IMR-90 (cell line): ENCODE data around the gene HRH3. TPM values are rescaled to one million over a fixed set of nuclear protein-coding genes. Genes with fewer than 3 reads are reported as not detected.

ENCODE experiments used
- ATAC-seq: fragments of 200-7000 bp; cut with Tn5 transposase; 2 replicates; pipeline ENCODE4 v1.9.1; 2020; ENCODE audit warnings: low read depth, mild to moderate bottlenecking, moderate library complexity
- BruUV-seq: library from RNA; stranded (reverse); fragments of 400-500 nt; replicated peaks from 2 replicates; lab custom pipeline; 2021; lab: Mats Ljungman, UMichigan
- CTCF ChIA-PET: fragments of 300-600 bp; formaldehyde crosslinking; extraction: SDS; loops from one replicate; lab custom pipeline; 2021; ENCODE audit warnings: antibody characterized with exemption; lab: Yijun Ruan, JAX
- POLR2A ChIA-PET: fragments of 300-600 bp; sonication (Branson Sonifier 250); formaldehyde crosslinking; loops from one replicate; lab custom pipeline; 2022; ENCODE audit warnings: antibody characterized with exemption; ENCODE audit not compliant: unreplicated experiment; lab: Charles Lee
- DNase-seq: peaks from one replicate; pipeline ENCODE4 v3.0.0; 2013
- H2AFZ ChIP-seq: replicated peaks from 2 replicates; pipeline ENCODE3; 2013; ENCODE audit warnings: low read length, mild to moderate bottlenecking; ENCODE audit not compliant: poor library complexity
- H2AK5ac ChIP-seq: 2 replicates; pipeline ENCODE4 v1.6.1; 2013; ENCODE audit warnings: low read depth, low read length, inconsistent platforms
- H2AK9ac ChIP-seq: replicated peaks from 2 replicates; pipeline ENCODE3; 2013; ENCODE audit warnings: mild to moderate bottlenecking, low read depth, low read length, moderate library complexity; ENCODE audit not compliant: poor library complexity
- H2BK120ac ChIP-seq: 2 replicates; pipeline ENCODE4 v1.6.1; 2013; ENCODE audit warnings: low read depth, low read length, inconsistent platforms
- H2BK15ac ChIP-seq: 3 replicates; pipeline ENCODE4 v1.6.1; 2013; ENCODE audit warnings: low read depth, low read length, inconsistent platforms
- H2BK20ac ChIP-seq: 2 replicates; pipeline ENCODE4 v1.6.1; 2013; ENCODE audit warnings: low read depth, mild to moderate bottlenecking, inconsistent platforms, low read length, moderate library complexity
- H2BK5ac ChIP-seq: 2 replicates; pipeline ENCODE4 v1.6.1; 2013; ENCODE audit warnings: mild to moderate bottlenecking, low read depth, low read length, inconsistent platforms; ENCODE audit not compliant: poor library complexity, severe bottlenecking
- H3K14ac ChIP-seq: replicated peaks from 2 replicates; pipeline ENCODE4 v1.6.1; 2013; ENCODE audit warnings: low read depth, low read length, inconsistent platforms
- H3K18ac ChIP-seq: 2 replicates; pipeline ENCODE4 v1.6.1; 2013; ENCODE audit warnings: low read depth, low read length, control low read depth
- H3K23ac ChIP-seq: 2 replicates; pipeline ENCODE4 v1.6.1; 2013; ENCODE audit warnings: low read depth, low read length, inconsistent platforms
- H3K27ac ChIP-seq: 2 replicates; pipeline ENCODE4 v1.5.1; 2013; ENCODE audit warnings: mild to moderate bottlenecking, control low read depth, low read length; ENCODE audit not compliant: insufficient read depth
- H3K27me3 ChIP-seq: 2 replicates; pipeline ENCODE4 v1.6.1; 2013; ENCODE audit warnings: low read length; ENCODE audit not compliant: control insufficient read depth, insufficient read depth
- H3K36me3 ChIP-seq: 2 replicates; pipeline ENCODE4 v1.6.1; 2013; ENCODE audit warnings: low read length, mixed read lengths; ENCODE audit not compliant: control insufficient read depth, insufficient read depth
- H3K4ac ChIP-seq: 2 replicates; pipeline ENCODE4 v1.6.1; 2013; ENCODE audit warnings: low read depth, low read length, inconsistent platforms
- H3K4me1 ChIP-seq: 2 replicates; pipeline ENCODE4 v1.6.1; 2013; ENCODE audit warnings: low read length, mixed read lengths; ENCODE audit not compliant: control insufficient read depth, insufficient read depth
- H3K4me2 ChIP-seq: 2 replicates; pipeline ENCODE4 v1.6.1; 2013; ENCODE audit warnings: low read depth, mild to moderate bottlenecking, control low read depth, low read length, moderate library complexity
- H3K4me3 ChIP-seq: 2 replicates; pipeline ENCODE4 v1.5.1; 2013; ENCODE audit warnings: low read depth, mild to moderate bottlenecking, control low read depth, low read length, moderate library complexity; ENCODE audit not compliant: insufficient read depth
- H3K56ac ChIP-seq: 2 replicates; pipeline ENCODE4 v1.6.1; 2013; ENCODE audit warnings: low read length, inconsistent platforms; ENCODE audit not compliant: insufficient read depth; ENCODE audit errors: extremely low read depth
- H3K79me1 ChIP-seq, 2 experiments: 2 replicates each; pipeline ENCODE4 v1.6.1; 2013; ENCODE audit warnings: low read length in 2 of 2, inconsistent platforms in 1 of 2, low read depth in 1 of 2
- H3K9ac ChIP-seq: 2 replicates; pipeline ENCODE4 v1.6.1; 2013; ENCODE audit warnings: low read depth, low read length, control low read depth
- H3K9me1 ChIP-seq: 2 replicates; pipeline ENCODE4 v1.6.1; 2013; ENCODE audit warnings: low read length, inconsistent platforms; ENCODE audit not compliant: insufficient read depth
- H3K9me3 ChIP-seq: 2 replicates; pipeline ENCODE4 v1.6.1; 2013; ENCODE audit warnings: low read length; ENCODE audit not compliant: control insufficient read depth, insufficient read depth
- H4K20me1 ChIP-seq: 2 replicates; pipeline ENCODE4 v1.6.1; 2013; ENCODE audit warnings: low read length, inconsistent platforms; ENCODE audit not compliant: insufficient read depth
- H4K5ac ChIP-seq: 2 replicates; pipeline ENCODE4 v1.6.1; 2013; ENCODE audit warnings: mild to moderate bottlenecking, low read depth, low read length, control low read depth
- H4K8ac ChIP-seq, 2 experiments: 2 replicates each; pipeline ENCODE4 v1.6.1; 2013; ENCODE audit warnings: low read depth in 2 of 2, low read length in 2 of 2, control low read depth in 1 of 2, inconsistent platforms in 1 of 2
- H4K91ac ChIP-seq: 2 replicates; pipeline ENCODE4 v1.6.1; 2013; ENCODE audit warnings: low read depth, low read length, inconsistent platforms; ENCODE audit not compliant: insufficient read depth
- CEBPB ChIP-seq: IDR thresholded peaks from 2 replicates; pipeline ENCODE4 v1.6.1; 2012; ENCODE audit warnings: low read depth, low read length, improper control_type of control experiment
- SMC3 ChIP-seq: fragments of 150-350 bp; IDR thresholded peaks from 2 replicates; pipeline ENCODE4 v1.6.1; 2016; ENCODE audit warnings: low read depth, mild to moderate bottlenecking, antibody characterized with exemption, low read length, moderate library complexity
- WGBS, 2 experiments: methylation state at CpG; one replicate each; pipeline versions ENCODE4 v1.1.5 to v1.1.7; 2013; ENCODE audit warnings: missing lambda C conversion rate in 2 of 2; ENCODE audit not compliant: insufficient read length in 1 of 2; ENCODE audit errors: extremely low coverage in 2 of 2; 5-methylcytosine and 5-hydroxymethylcytosine counted together
- dilution Hi-C: fragments of 300-500 bp; cut with HindIII; formaldehyde crosslinking; loops from one replicate; pipeline ENCODE4 v1.14.3; 2018; ENCODE audit warnings: low sequenced_read_pairs; ENCODE audit not compliant: unreplicated experiment
- in situ Hi-C: fragments of 300-500 bp; cut with MboI; formaldehyde crosslinking; loops from 3 replicates; pipeline ENCODE4 v1.14.3; 2019; ENCODE audit warnings: low sequenced_read_pairs, inconsistent platforms, mixed read lengths
- intact Hi-C: fragments of 100-400 bp; cut with micrococcal nuclease; formaldehyde crosslinking; loops from 2 replicates; pipeline ENCODE4 v1.10.0; 2022
- polyA plus RNA-seq, 3 experiments: library from polyadenylated mRNA; depleted of rRNA; stranded (reverse); fragments of >200 nt; gene quantifications; 2 replicates each; pipeline ENCODE4 v1.2.3, GENCODE V29; 2012; ENCODE audit warnings: low replicate concordance in 1 of 3
- total RNA-seq: library from RNA; depleted of rRNA; stranded (reverse); fragments of >200 nt; gene quantifications from 2 replicates; pipeline ENCODE4 v1.2.3, GENCODE V29; 2012

HRH3 gene
- total and polyA plus RNA-seq, 2 of the 4 experiments (the other 2 are of a cell fraction): not detected

- dilution Hi-C loops: no loop called here
- intact Hi-C loops: no loop called here
- Histone ChIP-seq H2BK120ac (no peak overlapping the region), H2AK9ac (no peak overlapping the region), H3K9me1 (no peaks in the 10 kb centered on the region), H2AK5ac (no peak overlapping the region), H3K9ac (no peak overlapping the region), H3K23ac (no peak overlapping the region), H2BK15ac (no peak overlapping the region), H3K4ac (no peak overlapping the region), H3K79me1 (no peaks in the 10 kb centered on the region; a peak in 2 of 4 replicates), H3K4me1 (no peaks in the 10 kb centered on the region), H3K9me3 (no peaks in the 10 kb centered on the region), H3K4me2 (no peak overlapping the region), H4K91ac (no peak overlapping the region), H3K18ac (no peak overlapping the region), H2BK20ac (no peak overlapping the region), H3K14ac (no peak overlapping the region), H3K27me3 (peaks cover 6% of the 10 kb centered on the region; the same call in 1 of the 2 replicates), H3K36me3 (peaks cover 12% of the 10 kb centered on the region; the same call in 1 of the 2 replicates), H2BK5ac (no peak overlapping the region), H3K4me3 (no peak overlapping the region), H4K8ac (no peak overlapping the region), H2AFZ (no peak overlapping the region), H4K20me1 (peaks cover 4% of the 10 kb centered on the region; the same call in 1 of the 2 replicates), H4K5ac (no peak overlapping the region), H3K27ac (no peak overlapping the region), H3K56ac (no peak overlapping the region)
- ATAC-seq: no peak
- no peak for DNase-seq
- TF ChIP-seq CEBPB (no peak), SMC3 (no peak)
- no TSS peak for BruUV-seq
- in situ Hi-C loops: no loop called here
- ChIA-PET POLR2A (no interaction called here), CTCF (no interaction called here)
- WGBS, 2 experiments: 92% methylated on average over 10 of the region's 17 CpGs; no CpG with 5 or more reads in 1 of the 2 experiments
These were observed 13.7 kb downstream of the HRH3 start for GRCh38 chr20:62206388-62206775.
